B cell (primary cell): Measurements from ENCODE around the gene LRCOL1. TPM values are rescaled to one million over a fixed set of nuclear protein-coding genes. Genes with fewer than 3 reads are reported as not detected.

Experiments
- ATAC-seq: fragments of 200-7000 bp; cut with Tn5 transposase; one replicate; pipeline ENCODE4 v1.10.0; 2021; ENCODE audit warnings: low read depth, mild to moderate bottlenecking, moderate number of reproducible peaks, moderate library complexity
- CTCF ChIA-PET: fragments of 350-600 bp; sonication (Branson Sonifier 250); formaldehyde crosslinking; loops from one replicate; lab custom pipeline; 2021; ENCODE audit warnings: antibody characterized with exemption, inconsistent platforms; lab: Charles Lee
- POLR2A ChIA-PET: fragments of 350-600 bp; sonication (Branson Sonifier 250); formaldehyde crosslinking; loops from one replicate; lab custom pipeline; 2021; ENCODE audit warnings: antibody characterized with exemption; lab: Charles Lee
- DNase-seq: peaks from one replicate; pipeline ENCODE4 v3.0.0; 2013
- H2AFZ ChIP-seq: 2 replicates; pipeline ENCODE4 v1.6.1; 2012; ENCODE audit warnings: mild to moderate bottlenecking, low read depth, low read length; ENCODE audit not compliant: insufficient read depth, poor library complexity, severe bottlenecking
- H3K27ac ChIP-seq, 2 donors: 1 replicate in 1 of 2; 2 replicates in 1 of 2; pipeline ENCODE4 v1.5.1; 2012 to 2013; ENCODE audit warnings: low read length in 2 of 2, mild to moderate bottlenecking in 2 of 2, moderate library complexity in 1 of 2
- H3K27me3 ChIP-seq, 4 experiments: fragments of 200-600 bp in 1 of 4; sonication (generic) in 1 of 4; replicated peaks in 1 of 4; 1 replicate in 2 of 4; 2 replicates in 2 of 4; pipeline versions ENCODE4 v1.6.1 to v1.7.0; 2013 to 2016; ENCODE audit warnings: low read length in 3 of 4, mild to moderate bottlenecking in 2 of 4, mixed read lengths in 1 of 4, moderate library complexity in 1 of 4; ENCODE audit not compliant: insufficient read depth in 4 of 4, control insufficient read depth in 3 of 4; ENCODE audit errors: control extremely low read depth in 1 of 4
- H3K36me3 ChIP-seq, 2 experiments: replicated peaks in 1 of 2; 1 replicate in 1 of 2; 2 replicates in 1 of 2; pipeline versions ENCODE4 v1.6.1 to v1.7.1; 2013; ENCODE audit warnings: low read length in 1 of 2; ENCODE audit not compliant: insufficient read depth in 2 of 2, control insufficient read depth in 1 of 2; ENCODE audit errors: control extremely low read depth in 1 of 2, extremely low read depth in 1 of 2
- H3K4me1 ChIP-seq, 2 donors: fragments of 200-600 bp in 1 of 2; sonication (generic) in 1 of 2; 1 replicate in 1 of 2; 2 replicates in 1 of 2; pipeline versions ENCODE4 v1.5.1 to v1.6.1; 2013 to 2017; ENCODE audit warnings: low read length in 2 of 2; ENCODE audit not compliant: control insufficient read depth in 2 of 2, insufficient read depth in 2 of 2
- H3K4me2 ChIP-seq: replicated peaks from 2 replicates; pipeline ENCODE3; 2012; ENCODE audit warnings: mild to moderate bottlenecking, low read depth, low read length; ENCODE audit not compliant: poor library complexity, severe bottlenecking
- H3K4me3 ChIP-seq, 5 experiments: fragments of 200-600 bp in 1 of 5; sonication (generic) in 1 of 5; 1 replicate in 3 of 5; 2 replicates in 2 of 5; pipeline versions ENCODE4 v1.5.1 to v1.7.0; 2011 to 2016; ENCODE audit warnings: low read length in 4 of 5, mild to moderate bottlenecking in 4 of 5, low read depth in 2 of 5, control low read depth in 1 of 5, moderate library complexity in 1 of 5; ENCODE audit not compliant: insufficient read depth in 1 of 5; ENCODE audit errors: control extremely low read depth in 1 of 5, extremely low read depth in 1 of 5
- H3K79me2 ChIP-seq: fragments of 200-600 bp; sonication (generic); one replicate; pipeline ENCODE4 v1.6.0; 2016; ENCODE audit warnings: low read length; ENCODE audit not compliant: control insufficient read depth, insufficient read depth
- H3K9ac ChIP-seq: fragments of 200-600 bp; sonication (generic); 2 replicates; pipeline ENCODE4 v1.6.1; 2017; ENCODE audit warnings: mild to moderate bottlenecking, low read length, moderate library complexity
- H3K9me3 ChIP-seq, 3 donors: one replicate each; pipeline versions ENCODE4 v1.6.1 to v1.7.1; 2013; ENCODE audit warnings: low read length in 2 of 3; ENCODE audit not compliant: control insufficient read depth in 2 of 3, insufficient read depth in 1 of 3; ENCODE audit errors: control extremely low read depth in 1 of 3
- H4K20me1 ChIP-seq: 2 replicates; pipeline ENCODE4 v1.6.0; 2012; ENCODE audit warnings: mild to moderate bottlenecking, low read length; ENCODE audit not compliant: insufficient read depth, control insufficient read depth, poor library complexity, severe bottlenecking
- H3K27ac Mint-ChIP-seq: one replicate; pipeline ENCODE4 v1.8.0; 2021; ENCODE audit warnings: mixed read lengths
- H3K27me3 Mint-ChIP-seq: one replicate; pipeline ENCODE4 v1.8.0; 2021; ENCODE audit warnings: mixed read lengths
- H3K4me1 Mint-ChIP-seq: one replicate; pipeline ENCODE4 v1.8.0; 2021; ENCODE audit warnings: mixed read lengths
- H3K4me3 Mint-ChIP-seq: one replicate; pipeline ENCODE4 v1.8.0; 2021; ENCODE audit warnings: mixed read lengths
- H3K9me3 Mint-ChIP-seq: one replicate; pipeline ENCODE4 v1.8.0; 2022; ENCODE audit warnings: mixed read lengths; ENCODE audit not compliant: insufficient read depth
- CTCF ChIP-seq: fragments of 200-600 bp; IDR thresholded peaks from one replicate; pipeline ENCODE4 v1.8.0; 2022; ENCODE audit warnings: antibody characterized with exemption, mild to moderate bottlenecking
- EZH2 ChIP-seq: IDR thresholded peaks from 2 replicates; pipeline ENCODE4 v1.6.1; 2012; ENCODE audit warnings: borderline replicate concordance, low read depth, mild to moderate bottlenecking, moderate library complexity, low read length; ENCODE audit not compliant: insufficient read depth, poor library complexity, severe bottlenecking
- WGBS: methylation state at CpG from one replicate; pipeline ENCODE4 v1.1.5; 2013; ENCODE audit warnings: missing lambda C conversion rate; ENCODE audit not compliant: insufficient coverage; 5-methylcytosine and 5-hydroxymethylcytosine counted together
- intact Hi-C: fragments of 100-400 bp; cut with micrococcal nuclease; formaldehyde crosslinking; loops from one replicate; pipeline ENCODE4 v1.10.0; 2022
- polyA plus RNA-seq: library from polyadenylated mRNA; depleted of rRNA; stranded (reverse); fragments of >200 nt; gene quantifications from 2 replicates; pipeline ENCODE4 v1.2.3, GENCODE V29; 2012
- total RNA-seq, 2 donors: library from RNA; stranded (reverse); fragments of 120-200 nt in 1 of 2; gene quantifications; 1 replicate in 1 of 2; 2 replicates in 1 of 2; pipeline versions ENCODE4 v1.2.3 to v1.2.4, GENCODE V29; 2013 to 2022

Gene LRCOL1
- total and polyA plus RNA-seq, 2 donors (not counting 1 experiment from before 2014, with no cell fraction given), result not detected

- H3K36me3 ChIP-seq, result peaks cover 0 to 3% of the 10 kb centered on the region in 2 experiments
- Mint-ChIP-seq H3K27ac (no peak overlapping the region), H3K4me3 (no peak overlapping the region), H3K4me1 (peaks cover 11% of the 10 kb centered on the region), H3K9me3 (no peaks in the 10 kb centered on the region), H3K27me3 (peaks cover 26% of the 10 kb centered on the region)
- H3K4me2 ChIP-seq, result no peak overlapping the region
- H3K27me3 ChIP-seq, result peaks cover 0 to 40% (median 25%) of the 10 kb centered on the region in 4 experiments
- WGBS, result 26% methylated on average over 40 of the region's 53 CpGs
- peaks cover 6 to 30% (median 19%) of the 10 kb centered on the region in 3 donors for H3K9me3 ChIP-seq
- intact Hi-C loops, result no loop called here
- TF ChIP-seq CTCF, result no peak
- no peak for TF ChIP-seq EZH2
- CTCF ChIA-PET, result no interaction called here
- DNase-seq (no peak), ATAC-seq (no peak)
- H3K79me2 ChIP-seq, result no peaks in the 10 kb centered on the region
- peaks cover 6 to 11% of the 10 kb centered on the region in 2 donors for H3K4me1 ChIP-seq
- H3K9ac ChIP-seq, result no peak overlapping the region
- no peaks in the 10 kb centered on the region for H4K20me1 ChIP-seq
- no peak overlapping the region for H3K4me3 ChIP-seq
- no peak overlapping the region for H2AFZ ChIP-seq
- POLR2A ChIA-PET, result no interaction called here
- no peak overlapping the region for H3K27ac ChIP-seq
Measured at GRCh38 chr12:132619386-132620112, 9.2 kb upstream of the LRCOL1 start.

- DNase-seq (no peak), ATAC-seq (no peak)
- POLR2A ChIA-PET, result no interaction called here
- Histone ChIP-seq H3K27me3 (peaks cover 0 to 40% (median 25%) of the 10 kb centered on the region in 4 experiments), H3K27ac (no peak overlapping the region), H3K36me3 (peaks cover 0 to 3% of the 10 kb centered on the region in 2 experiments), H3K9me3 (peaks cover 6 to 30% (median 19%) of the 10 kb centered on the region in 3 donors), H3K4me1 (peaks cover 6 to 11% of the 10 kb centered on the region in 2 donors), H3K4me3 (no peak overlapping the region), H3K9ac (no peak overlapping the region), H3K79me2 (no peaks in the 10 kb centered on the region), H4K20me1 (no peaks in the 10 kb centered on the region), H3K4me2 (no peak overlapping the region), H2AFZ (no peak overlapping the region)
- Mint-ChIP-seq H3K4me1 (peaks cover 11% of the 10 kb centered on the region), H3K9me3 (no peaks in the 10 kb centered on the region), H3K4me3 (no peak overlapping the region), H3K27ac (no peak overlapping the region), H3K27me3 (peaks cover 26% of the 10 kb centered on the region)
- TF ChIP-seq CTCF, result no peak
- TF ChIP-seq EZH2, result no peak
- intact Hi-C loops, result no loop called here
- WGBS, result 13% methylated on average over 18 of the region's 28 CpGs
- CTCF ChIA-PET, result no interaction called here
Measured at GRCh38 chr12:132619071-132619385, 8.6 kb upstream of the LRCOL1 start.
